ENCODE results near the gene MIDN. TPM values are rescaled to one million over a fixed set of nuclear protein-coding genes. Genes with fewer than 3 reads are reported as not detected.

The MIDN gene
- total and polyA plus RNA-seq, 3 donors from 2014 or later = 30.3 to 42.4 (median 38.2) TPM

GRCh38 chr19:1254530-1255185 lies 6.3 kb downstream of the MIDN start:
- DNase-seq = no peak
- 89 to 91% methylated on average over 14 to 20 of the region's 20 CpGs for WGBS, 2 donors
- H3K4me1 ChIP-seq = peaks cover 62% of the 10 kb centered on the region
- intact Hi-C loops (cut with DNase I; ENCODE audit: low total_unique reads) = no loop called here
- no peaks in the 10 kb centered on the region for H3K9me3 ChIP-seq
- no peaks in the 10 kb centered on the region for H3K27me3 ChIP-seq
- H3K36me3 ChIP-seq (ENCODE audit: low read depth, missing control alignments) = no peaks in the 10 kb centered on the region
- H3K27ac ChIP-seq = peak overlapping the region; percentile 77 to 95
- no peak overlapping the region for H3K4me3 ChIP-seq
- TF ChIP-seq POLR2A (IDR thresholded peaks at IDR 0.05) = no peak
- TF ChIP-seq CTCF (IDR thresholded peaks at IDR 0.05) = no peak

GRCh38 chr19:1255186-1256161 lies 7.1 kb downstream of the MIDN start:
- WGBS, 2 donors = 93 to 98% methylated on average over 22 to 50 of the region's 52 CpGs
- no peak for DNase-seq
- no peak for TF ChIP-seq POLR2A (IDR thresholded peaks at IDR 0.05)
- no peak for TF ChIP-seq CTCF (IDR thresholded peaks at IDR 0.05)
- H3K27ac ChIP-seq = peak overlapping the region; percentile 30 to 77
- intact Hi-C loops (cut with DNase I; ENCODE audit: low total_unique reads) = no loop called here
- H3K27me3 ChIP-seq = no peaks in the 10 kb centered on the region
- H3K9me3 ChIP-seq = no peaks in the 10 kb centered on the region
- no peak overlapping the region for H3K4me3 ChIP-seq
- H3K36me3 ChIP-seq (ENCODE audit: low read depth, missing control alignments) = no peaks in the 10 kb centered on the region
- H3K4me1 ChIP-seq = peaks cover 70% of the 10 kb centered on the region

- no peak for DNase-seq
- Histone ChIP-seq H3K36me3 (ENCODE audit: low read depth, missing control alignments) (no peaks in the 10 kb centered on the region), H3K27me3 (no peaks in the 10 kb centered on the region), H3K4me3 (no peak overlapping the region), H3K9me3 (no peaks in the 10 kb centered on the region), H3K4me1 (peaks cover 72% of the 10 kb centered on the region), H3K27ac (peak overlapping the region in 1 of 2 donors; percentile 36)
- intact Hi-C loops (cut with DNase I; ENCODE audit: low total_unique reads) = no loop called here
- no peak for TF ChIP-seq CTCF (IDR thresholded peaks at IDR 0.05)
- TF ChIP-seq POLR2A (IDR thresholded peaks at IDR 0.05) = no peak
- WGBS, 2 donors = 84 to 88% methylated on average over 34 to 45 of the region's 46 CpGs
These were observed 8.5 kb downstream of the MIDN start for GRCh38 chr19:1256646-1257474.

GRCh38 chr19:1257475-1258162 lies 9.2 kb downstream of the MIDN start:
- no peaks in the 10 kb centered on the region for H3K9me3 ChIP-seq
- 62 to 65% methylated on average over 23 of the region's 23 CpGs for WGBS, 2 donors
- no peak overlapping the region for H3K4me3 ChIP-seq
- peaks cover 73% of the 10 kb centered on the region for H3K4me1 ChIP-seq
- H3K27ac ChIP-seq = peak overlapping the region; percentile 88 to 91
- intact Hi-C loops (cut with DNase I; ENCODE audit: low total_unique reads) = no loop called here
- no peaks in the 10 kb centered on the region for H3K36me3 ChIP-seq (ENCODE audit: low read depth, missing control alignments)
- TF ChIP-seq POLR2A (IDR thresholded peaks at IDR 0.05) = no peak
- no peak for TF ChIP-seq CTCF (IDR thresholded peaks at IDR 0.05)
- no peak for DNase-seq
- H3K27me3 ChIP-seq = no peaks in the 10 kb centered on the region
